ENCODE results near the gene FBXO33.

FBXO33 gene

DNA sequence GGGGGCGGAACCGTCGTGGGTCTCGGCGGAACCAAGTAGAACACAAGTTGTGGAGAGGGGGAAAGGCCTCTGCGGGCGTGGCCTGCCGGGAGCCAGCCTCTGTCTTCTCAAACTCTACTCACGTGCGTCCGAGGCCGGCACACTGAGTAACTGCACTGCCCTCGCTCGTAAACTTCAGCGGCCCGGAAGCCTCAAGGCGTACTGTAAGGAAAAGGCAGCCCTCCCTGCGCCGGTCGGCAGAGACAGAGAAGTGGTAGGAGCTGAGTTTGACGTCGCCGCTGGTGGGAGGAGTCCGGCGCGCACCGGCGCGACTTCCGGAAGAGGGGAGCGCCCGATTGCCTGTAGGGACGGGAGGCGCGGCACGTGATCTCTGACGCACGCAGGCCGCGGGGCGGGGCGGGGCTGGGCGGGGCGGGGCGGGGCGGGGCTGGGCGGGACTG is at the start of gene FBXO33:
Gene FBXO33 (minus strand): TSS at position 255 of the 440 bp plus-strand sequence. CDS start 271 bp downstream, outside the sequence.
- no peak for TF ChIP-seq CTCF (IDR thresholded peaks at IDR 0.05; ENCODE audit: low read length, missing control alignments)
- H3K4me3 ChIP-seq (replicated peaks; ENCODE audit: low read depth, low read length), result peak within 1 kb of the TSS; percentile 87
- DNase-seq (ENCODE audit: low read depth), result peak; percentile 98

GRCh38 chr14:39474416-39474911 is 42.2 kb upstream of the FBXO33 start:
- DNase-seq (ENCODE audit: low read depth), result no peak
- no peak for TF ChIP-seq CTCF (IDR thresholded peaks at IDR 0.05; ENCODE audit: low read length, missing control alignments)
- H3K4me3 ChIP-seq (replicated peaks; ENCODE audit: low read depth, low read length), result no peak overlapping the region

DNA sequence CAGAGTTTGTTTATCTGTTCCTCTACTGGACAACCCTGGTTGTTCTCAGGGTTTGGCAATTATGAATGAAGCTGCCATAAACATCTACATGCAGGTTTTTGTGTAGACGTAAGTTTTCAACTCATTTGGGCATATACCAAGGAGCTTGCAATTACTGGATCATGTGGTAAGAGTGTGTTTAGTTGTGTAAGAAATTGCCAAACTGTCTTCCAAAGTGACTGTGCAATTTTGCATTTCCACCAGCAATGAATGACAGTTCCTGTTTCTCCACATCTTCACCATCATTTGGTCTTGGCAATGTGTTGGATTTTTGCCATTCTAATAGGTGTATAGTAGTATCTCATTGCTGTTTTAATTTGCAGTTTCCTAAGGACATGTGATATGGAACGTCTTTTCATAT is 39.8 kb upstream of the FBXO33 start:
- H3K4me3 ChIP-seq (replicated peaks; ENCODE audit: low read depth, low read length), result no peak overlapping the region
- TF ChIP-seq CTCF (IDR thresholded peaks at IDR 0.05; ENCODE audit: low read length, missing control alignments), result no peak
- no peak for DNase-seq (ENCODE audit: low read depth)

DNA sequence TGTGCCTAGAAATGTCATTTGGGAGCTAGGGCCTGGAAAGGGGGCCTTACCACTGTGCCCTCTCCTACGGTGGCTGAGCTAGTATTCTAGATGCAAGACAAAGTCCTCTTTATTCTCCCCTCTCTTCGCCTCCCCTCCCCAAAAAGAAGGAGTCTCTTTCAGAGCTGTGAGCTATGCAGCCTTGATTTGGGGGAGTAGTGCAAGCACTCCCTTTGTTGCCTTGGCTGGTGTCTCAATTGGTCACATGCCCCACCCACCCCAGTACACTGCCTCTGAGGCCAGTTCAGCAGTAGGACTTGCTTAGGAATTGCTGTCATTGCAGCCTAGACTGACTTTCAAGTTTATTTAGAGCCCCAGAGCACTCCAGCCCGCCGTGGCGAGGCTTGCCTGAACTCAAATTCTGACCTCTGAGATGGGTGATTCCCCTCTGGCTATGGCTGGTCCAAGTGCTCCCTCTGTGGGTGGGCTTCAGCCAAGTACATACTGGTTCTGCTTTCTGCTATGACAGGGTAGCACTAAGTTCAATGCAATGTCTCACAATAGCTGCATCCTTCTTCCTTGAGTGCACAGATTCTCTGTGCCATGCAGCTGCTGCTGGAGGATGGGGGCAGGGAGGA is 37.0 kb upstream of the FBXO33 start:
- peak; percentile 21 for DNase-seq (ENCODE audit: low read depth)
- no peak overlapping the region for H3K4me3 ChIP-seq (replicated peaks; ENCODE audit: low read depth, low read length)

DNA sequence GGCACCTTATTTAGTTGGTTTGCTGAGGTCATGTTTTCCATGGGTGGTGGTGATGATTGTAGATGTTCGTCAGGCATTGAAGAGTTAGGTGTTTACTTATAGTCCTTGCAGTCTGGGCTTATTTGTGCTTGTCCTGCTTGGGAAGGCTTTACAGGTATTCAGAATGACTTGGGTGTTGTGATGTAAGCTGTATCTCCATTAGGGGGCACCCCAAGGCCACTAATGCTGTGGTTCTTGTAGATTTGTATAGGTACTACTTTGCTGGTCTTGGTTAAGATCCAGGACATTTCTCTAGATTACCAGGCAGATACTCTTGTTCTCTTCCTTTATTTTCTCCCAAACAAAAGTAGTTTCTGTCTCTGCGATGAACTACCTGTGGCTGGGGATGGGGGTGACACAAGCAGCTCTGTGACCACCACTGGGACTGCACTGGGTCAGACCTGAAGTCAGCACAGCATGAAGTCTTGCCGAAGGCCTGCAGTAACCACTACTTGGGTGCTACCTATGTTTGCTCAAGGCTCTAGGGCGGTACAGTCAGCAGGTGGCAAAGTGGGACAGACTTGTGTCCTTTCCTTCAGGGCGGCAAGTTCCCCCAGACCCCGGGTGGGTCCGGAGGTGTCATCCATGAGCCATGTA is 35.8 kb upstream of the FBXO33 start:
- no peak overlapping the region for H3K4me3 ChIP-seq (replicated peaks; ENCODE audit: low read depth, low read length)
- peak; percentile 54 for TF ChIP-seq CTCF (IDR thresholded peaks at IDR 0.05; ENCODE audit: low read length, missing control alignments)
- DNase-seq (ENCODE audit: low read depth), result peak; percentile 57

More for the DNA sequence above, 37.0 kb upstream of the FBXO33 start:
- peak; percentile 28 for TF ChIP-seq CTCF (IDR thresholded peaks at IDR 0.05; ENCODE audit: low read length, missing control alignments)

DNA sequence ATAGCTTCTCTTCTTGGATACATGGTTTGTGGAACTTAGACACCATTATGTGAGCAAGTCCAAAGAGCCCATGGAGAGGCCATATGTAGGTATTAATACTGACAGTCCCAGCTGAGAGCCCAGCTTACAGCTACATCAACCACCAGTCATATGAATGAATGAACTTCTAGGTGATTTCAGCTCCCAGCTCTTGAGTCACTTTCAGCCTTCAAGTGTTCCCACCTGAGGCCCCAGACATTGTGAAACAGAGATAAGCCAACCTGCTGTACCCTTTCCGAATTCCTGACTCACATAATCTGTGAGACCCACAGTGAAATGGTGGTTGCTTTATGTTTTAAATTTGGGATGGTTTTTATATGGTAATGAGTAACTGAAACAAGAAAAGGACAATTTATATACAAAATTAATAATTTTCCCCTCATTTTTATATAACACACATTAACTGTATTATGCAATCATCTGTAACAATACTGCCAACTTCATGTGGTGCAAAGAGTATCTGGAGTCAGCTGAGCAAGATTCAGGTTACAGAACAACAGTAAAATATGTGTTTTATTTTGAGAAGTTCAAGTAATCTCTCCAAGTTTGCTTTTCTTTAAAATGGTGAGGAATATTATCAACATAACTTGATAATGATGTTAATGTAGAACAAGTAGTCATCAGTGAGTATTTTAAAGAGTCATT is 27.7 kb upstream of the FBXO33 start:
- no peak for TF ChIP-seq CTCF (IDR thresholded peaks at IDR 0.05; ENCODE audit: low read length, missing control alignments)
- DNase-seq (ENCODE audit: low read depth), result peak; percentile 16

More for the DNA sequence above, 27.7 kb upstream of the FBXO33 start:
- no peak overlapping the region for H3K4me3 ChIP-seq (replicated peaks; ENCODE audit: low read depth, low read length)
